Airway epithelial cell (primary cell): ENCODE data around the gene GHITM. TPM values are rescaled to one million over a fixed set of nuclear protein-coding genes. Genes with fewer than 3 reads are reported as not detected.

Experiments
- total RNA-seq: library from RNA; depleted of rRNA; stranded (reverse); fragments of >200 nt; gene quantifications from 2 replicates; pipeline ENCODE4 v1.2.3, GENCODE V29; 2015

Gene GHITM
- 151 and 159 TPM in 2 replicates for total RNA-seq

GRCh38 chr10:84139126-84140035 lies at the start of gene GHITM:
TSS of gene GHITM (plus strand) at chr10:84139509. CDS start at chr10:84141501, 1,992 bp downstream.

GRCh38 chr10:84173501-84173929 lies 34.2 kb downstream of the GHITM start, which contains the start of gene GPR15LG:
TSS of gene GPR15LG (plus strand) at chr10:84173801. CDS start at chr10:84173852, 51 bp downstream.

GRCh38 chr10:84194424-84195043 lies 55.2 kb downstream of the GHITM start, which contains the start of gene CDHR1:
TSS of gene CDHR1 (plus strand) at chr10:84194537. CDS start at chr10:84194761, 224 bp downstream.

Other genes starting within 250 kb of the GHITM start
- 44.5 and 87.7 TPM in 2 replicates for gene GPR15LG, start 34.3 kb downstream of the GHITM start, total RNA-seq
- gene CDHR1, start 55.0 kb downstream of the GHITM start, total RNA-seq = 1.5 and 3.9 TPM in 2 replicates
- not detected in 2 replicates for gene LRIT2, start 86.0 kb downstream of the GHITM start, total RNA-seq
- gene LRIT1, start 102.0 kb downstream of the GHITM start, total RNA-seq = not detected in 2 replicates
- gene RGR, start 105.5 kb downstream of the GHITM start, total RNA-seq = not detected in 2 replicates
- gene CCSER2, start 189.1 kb downstream of the GHITM start, total RNA-seq = 13.8 and 18.4 TPM in 2 replicates